ENCODE data around the gene BARX2. TPM values are rescaled to one million over a fixed set of nuclear protein-coding genes. Genes with fewer than 3 reads are reported as not detected.

Gene BARX2
- total and polyA plus RNA-seq, 9 donors, result 0.06 to 6.2 (median 0.35) TPM; not detected in 4

DNA sequence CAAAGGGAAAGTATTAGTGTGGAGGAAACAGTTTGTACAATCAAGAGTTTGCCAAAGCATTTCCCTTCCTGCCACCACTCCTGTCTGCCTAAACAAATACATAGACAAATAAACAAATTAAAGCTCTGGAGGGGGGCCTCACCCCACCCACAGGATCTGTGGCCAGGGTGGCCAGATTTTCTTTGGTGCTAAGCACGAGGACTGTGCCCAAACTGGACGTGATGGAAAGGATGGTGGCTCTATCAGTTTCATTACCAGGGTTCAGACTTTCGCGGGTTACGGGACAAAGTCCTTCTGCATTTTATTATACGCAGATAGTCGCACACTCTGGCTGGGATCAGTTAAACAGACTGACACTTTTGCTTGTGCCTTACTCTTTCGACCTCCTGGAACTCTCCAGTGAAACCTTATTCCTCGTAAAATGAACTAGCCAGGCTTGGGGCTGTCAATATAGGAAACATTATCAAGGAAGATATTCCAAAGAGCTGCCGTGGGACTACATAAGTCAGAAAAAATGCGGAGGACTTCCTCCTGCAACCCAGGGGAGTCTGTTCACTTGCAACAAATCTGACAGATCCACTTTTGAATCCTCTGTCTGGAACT lies 11.2 kb downstream of the BARX2 start:
- TF ChIP-seq, protein P1, sequence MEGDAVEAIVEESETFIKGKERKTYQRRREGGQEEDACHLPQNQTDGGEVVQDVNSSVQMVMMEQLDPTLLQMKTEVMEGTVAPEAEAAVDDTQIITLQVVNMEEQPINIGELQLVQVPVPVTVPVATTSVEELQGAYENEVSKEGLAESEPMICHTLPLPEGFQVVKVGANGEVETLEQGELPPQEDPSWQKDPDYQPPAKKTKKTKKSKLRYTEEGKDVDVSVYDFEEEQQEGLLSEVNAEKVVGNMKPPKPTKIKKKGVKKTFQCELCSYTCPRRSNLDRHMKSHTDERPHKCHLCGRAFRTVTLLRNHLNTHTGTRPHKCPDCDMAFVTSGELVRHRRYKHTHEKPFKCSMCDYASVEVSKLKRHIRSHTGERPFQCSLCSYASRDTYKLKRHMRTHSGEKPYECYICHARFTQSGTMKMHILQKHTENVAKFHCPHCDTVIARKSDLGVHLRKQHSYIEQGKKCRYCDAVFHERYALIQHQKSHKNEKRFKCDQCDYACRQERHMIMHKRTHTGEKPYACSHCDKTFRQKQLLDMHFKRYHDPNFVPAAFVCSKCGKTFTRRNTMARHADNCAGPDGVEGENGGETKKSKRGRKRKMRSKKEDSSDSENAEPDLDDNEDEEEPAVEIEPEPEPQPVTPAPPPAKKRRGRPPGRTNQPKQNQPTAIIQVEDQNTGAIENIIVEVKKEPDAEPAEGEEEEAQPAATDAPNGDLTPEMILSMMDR (IDR thresholded peaks at IDR 0.05), result no peak
- TF ChIP-seq EP300 (IDR thresholded peaks at IDR 0.05) (no peak), POLR2A (IDR thresholded peaks at IDR 0.05) (no peak)
- no peaks in the 10 kb centered on the region for H3K27me3 ChIP-seq
- no peak overlapping the region for H3K27ac ChIP-seq
- intact Hi-C loops (cut with DNase I), result no loop called here
- WGBS, 3 donors, result 30 to 35% (median 30%) methylated on average over 11 of the region's 11 CpGs
- no peaks in the 10 kb centered on the region for H3K4me1 ChIP-seq (ENCODE audit: insufficient read depth)
- H3K9me3 ChIP-seq, result no peaks in the 10 kb centered on the region
- no peak overlapping the region for H3K4me3 ChIP-seq
- DNase-seq, result no peak
- H3K36me3 ChIP-seq, result no peaks in the 10 kb centered on the region

DNA sequence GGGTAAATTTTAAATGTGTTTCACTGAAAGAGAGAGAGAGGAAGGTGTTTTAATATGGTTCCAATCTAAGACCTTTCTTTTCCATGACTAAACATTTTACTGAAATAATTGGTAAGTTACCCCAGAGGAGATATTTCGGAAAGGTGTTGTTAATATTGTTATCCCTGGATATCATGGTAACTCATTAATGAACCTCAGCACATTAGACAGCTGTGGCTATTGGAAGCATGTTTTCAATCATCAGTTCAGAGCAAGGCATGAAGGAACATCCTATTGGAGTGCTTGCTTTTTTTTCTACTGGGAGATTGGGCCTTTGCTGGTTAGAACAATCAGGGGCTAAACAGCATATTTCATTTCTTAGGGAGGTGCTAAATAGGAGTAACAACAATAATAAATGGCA lies 11.8 kb downstream of the BARX2 start:
- H3K27me3 ChIP-seq, result no peaks in the 10 kb centered on the region

DNA sequence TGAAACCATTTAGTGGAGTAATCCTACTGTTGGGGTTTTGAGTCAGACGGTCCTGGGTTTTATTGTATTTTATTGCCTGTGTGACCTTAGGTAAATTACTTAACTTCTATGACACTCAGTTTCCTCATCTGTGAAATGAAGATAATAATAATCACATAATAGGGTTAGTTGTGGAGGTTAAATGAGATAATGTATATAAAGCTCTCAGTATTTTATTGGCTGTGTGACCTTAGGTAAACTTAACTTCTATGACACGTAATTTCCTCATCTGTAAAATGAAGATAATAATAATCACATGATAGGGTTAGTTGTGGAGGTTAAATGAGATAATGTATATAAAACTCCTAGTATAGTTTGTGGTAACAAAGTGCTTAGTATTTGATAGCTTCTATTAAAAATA lies 13.2 kb downstream of the BARX2 start:
- Histone ChIP-seq H3K27ac (no peak overlapping the region), H3K4me3 (no peak overlapping the region), H3K27me3 (no peaks in the 10 kb centered on the region), H3K36me3 (no peaks in the 10 kb centered on the region), H3K9me3 (no peaks in the 10 kb centered on the region), H3K4me1 (ENCODE audit: insufficient read depth) (no peaks in the 10 kb centered on the region)
- no peak for DNase-seq
- WGBS, 3 donors, result 55 to 63% (median 57%) methylated on average over 2 of the region's 2 CpGs
- TF ChIP-seq EP300 (IDR thresholded peaks at IDR 0.05) (no peak), POLR2A (IDR thresholded peaks at IDR 0.05) (no peak)
- TF ChIP-seq, protein P1 (IDR thresholded peaks at IDR 0.05), result no peak
- intact Hi-C loops (cut with DNase I), result no loop called here

More for the DNA sequence above, 11.8 kb downstream of the BARX2 start:
- H3K27ac ChIP-seq, result no peak overlapping the region
- WGBS, 3 donors, result 45 to 48% (median 48%) methylated on average over 1 of the region's 1 CpG
- TF ChIP-seq, protein P1 (IDR thresholded peaks at IDR 0.05), result no peak
- no peak for TF ChIP-seq POLR2A (IDR thresholded peaks at IDR 0.05)
- TF ChIP-seq EP300 (IDR thresholded peaks at IDR 0.05), result no peak
- no peak overlapping the region for H3K4me3 ChIP-seq
- no peaks in the 10 kb centered on the region for H3K4me1 ChIP-seq (ENCODE audit: insufficient read depth)
- no peaks in the 10 kb centered on the region for H3K36me3 ChIP-seq
- H3K9me3 ChIP-seq, result no peaks in the 10 kb centered on the region
- intact Hi-C loops (cut with DNase I), result no loop called here
- DNase-seq, result no peak

DNA sequence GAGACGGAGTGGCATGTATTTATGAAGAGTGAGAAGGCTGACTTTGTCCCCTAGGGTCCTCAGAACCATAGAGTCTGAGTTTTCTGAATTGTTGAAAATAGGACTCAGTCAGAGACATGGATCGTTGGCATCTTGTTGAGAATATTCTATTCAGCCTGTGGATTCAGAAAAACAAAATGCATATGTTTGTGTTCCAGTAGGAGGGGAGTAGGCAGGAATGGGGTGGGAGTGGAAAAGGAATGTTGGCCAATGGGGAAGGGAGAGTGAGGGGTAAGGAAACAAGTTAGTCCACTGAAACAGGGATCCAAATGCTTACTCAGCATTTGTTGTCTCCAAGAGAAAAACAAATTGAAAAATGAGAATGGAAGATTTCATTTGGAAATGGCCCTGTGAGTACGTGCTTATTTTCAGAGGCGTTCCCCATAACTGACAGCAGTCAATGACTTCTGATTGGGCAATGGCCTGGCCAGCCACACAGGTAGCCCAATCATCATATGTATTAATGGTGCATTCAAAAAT lies 14.7 kb downstream of the BARX2 start:
- Histone ChIP-seq H3K27ac (no peak overlapping the region), H3K4me1 (ENCODE audit: insufficient read depth) (no peaks in the 10 kb centered on the region), H3K27me3 (no peaks in the 10 kb centered on the region), H3K36me3 (no peaks in the 10 kb centered on the region), H3K4me3 (no peak overlapping the region), H3K9me3 (no peaks in the 10 kb centered on the region)
- no peak for TF ChIP-seq POLR2A (IDR thresholded peaks at IDR 0.05)
- TF ChIP-seq EP300 (IDR thresholded peaks at IDR 0.05), result no peak
- TF ChIP-seq, protein P1 (IDR thresholded peaks at IDR 0.05), result no peak
- intact Hi-C loops (cut with DNase I), result no loop called here
- no peak for DNase-seq
- WGBS, 3 donors, result 75 to 86% (median 84%) methylated on average over 4 of the region's 4 CpGs
